ENCODE data around the gene LARP4B.

LARP4B gene

GRCh38 chr10:870564-871166, 60.8 kb downstream of the LARP4B start:
- WGBS, 2 experiments, result 95 to 98% methylated on average over 7 of the region's 7 CpGs
- Histone ChIP-seq H3K27ac (ENCODE audit: insufficient read depth, low read depth, low read length, poor library complexity, severe bottlenecking) (no peak overlapping the region), H3K4me3 (ENCODE audit: insufficient read depth, low read depth, low read length) (no peak overlapping the region), H3K36me3 (ENCODE audit: control insufficient read depth, insufficient read depth, low read length) (no peaks in the 10 kb centered on the region), H3K9me3 (ENCODE audit: control insufficient read depth, low read length) (no peaks in the 10 kb centered on the region), H3K27me3 (ENCODE audit: control insufficient read depth, insufficient read depth, low read length, poor library complexity, severe bottlenecking) (no peaks in the 10 kb centered on the region), H3K4me1 (ENCODE audit: control insufficient read depth, insufficient read depth, low read length) (no peaks in the 10 kb centered on the region)

- Histone ChIP-seq H3K4me3 (ENCODE audit: insufficient read depth, low read depth, low read length) (no peak overlapping the region), H3K36me3 (ENCODE audit: control insufficient read depth, insufficient read depth, low read length) (peaks cover 2% of the 10 kb centered on the region), H3K4me1 (ENCODE audit: control insufficient read depth, insufficient read depth, low read length) (no peaks in the 10 kb centered on the region), H3K27ac (ENCODE audit: insufficient read depth, low read depth, low read length, poor library complexity, severe bottlenecking) (no peak overlapping the region), H3K27me3 (ENCODE audit: control insufficient read depth, insufficient read depth, low read length, poor library complexity, severe bottlenecking) (no peaks in the 10 kb centered on the region), H3K9me3 (ENCODE audit: control insufficient read depth, low read length) (no peaks in the 10 kb centered on the region)
- 95 to 98% methylated on average over 3 of the region's 3 CpGs for WGBS, 2 experiments
Measured at GRCh38 chr10:869171-869570, 62.3 kb downstream of the LARP4B start.

DNA sequence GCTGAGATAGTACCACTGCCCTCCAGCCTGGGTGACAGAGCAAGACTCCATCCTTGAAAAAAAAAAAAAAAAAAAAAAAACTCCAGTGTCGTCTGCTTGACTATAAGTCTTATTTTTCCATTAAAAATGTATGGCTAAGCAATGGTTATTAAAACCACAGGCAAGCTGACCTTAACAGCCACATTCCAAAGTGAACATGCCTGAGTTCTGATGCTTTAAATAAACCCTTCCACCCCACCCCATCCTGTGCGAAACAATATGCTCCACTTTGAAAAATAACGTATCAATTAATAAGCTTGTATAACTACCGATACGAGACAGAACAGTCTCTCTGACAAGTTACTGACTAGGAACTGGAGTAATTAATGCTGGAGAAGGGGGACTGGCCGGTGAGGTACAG, 63.7 kb downstream of the LARP4B start:
- Histone ChIP-seq H3K36me3 (ENCODE audit: control insufficient read depth, insufficient read depth, low read length) (peaks cover 10% of the 10 kb centered on the region), H3K27me3 (ENCODE audit: control insufficient read depth, insufficient read depth, low read length, poor library complexity, severe bottlenecking) (no peaks in the 10 kb centered on the region), H3K4me1 (ENCODE audit: control insufficient read depth, insufficient read depth, low read length) (no peaks in the 10 kb centered on the region), H3K9me3 (ENCODE audit: control insufficient read depth, low read length) (no peaks in the 10 kb centered on the region), H3K4me3 (ENCODE audit: insufficient read depth, low read depth, low read length) (no peak overlapping the region), H3K27ac (ENCODE audit: insufficient read depth, low read depth, low read length, poor library complexity, severe bottlenecking) (no peak overlapping the region)
- WGBS, 2 experiments, result 98% methylated on average over 5 of the region's 6 CpGs

DNA sequence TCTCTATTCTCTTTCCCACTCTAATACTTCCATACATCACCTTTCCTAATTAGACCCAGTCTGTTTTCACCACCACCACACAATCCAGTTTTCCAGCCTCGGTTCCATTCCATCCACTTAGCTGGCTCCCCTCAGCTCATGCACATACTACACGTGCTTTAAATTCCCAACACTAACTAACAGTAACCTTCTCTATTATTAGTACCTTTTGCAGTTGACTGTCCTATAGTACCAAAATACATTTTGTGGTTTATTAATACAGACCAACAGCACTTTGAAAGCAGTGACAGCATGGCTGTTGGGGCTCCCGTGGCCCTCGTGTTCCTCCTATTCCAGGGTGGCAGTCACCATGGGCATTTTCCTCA, 64.9 kb downstream of the LARP4B start:
- Histone ChIP-seq H3K9me3 (ENCODE audit: control insufficient read depth, low read length) (no peaks in the 10 kb centered on the region), H3K4me1 (ENCODE audit: control insufficient read depth, insufficient read depth, low read length) (no peaks in the 10 kb centered on the region), H3K27ac (ENCODE audit: insufficient read depth, low read depth, low read length, poor library complexity, severe bottlenecking) (no peak overlapping the region), H3K36me3 (ENCODE audit: control insufficient read depth, insufficient read depth, low read length) (peaks cover 18% of the 10 kb centered on the region), H3K27me3 (ENCODE audit: control insufficient read depth, insufficient read depth, low read length, poor library complexity, severe bottlenecking) (no peaks in the 10 kb centered on the region), H3K4me3 (ENCODE audit: insufficient read depth, low read depth, low read length) (no peak overlapping the region)
- 81 to 83% methylated on average over 4 of the region's 4 CpGs for WGBS, 2 experiments

- no peaks in the 10 kb centered on the region for H3K27me3 ChIP-seq (ENCODE audit: control insufficient read depth, insufficient read depth, low read length, poor library complexity, severe bottlenecking)
- no peak overlapping the region for H3K27ac ChIP-seq (ENCODE audit: insufficient read depth, low read depth, low read length, poor library complexity, severe bottlenecking)
- H3K36me3 ChIP-seq (ENCODE audit: control insufficient read depth, insufficient read depth, low read length), result peaks cover 23% of the 10 kb centered on the region
- WGBS, 2 experiments, result 94 to 97% methylated on average over 8 of the region's 8 CpGs
- H3K4me1 ChIP-seq (ENCODE audit: control insufficient read depth, insufficient read depth, low read length), result no peaks in the 10 kb centered on the region
- no peaks in the 10 kb centered on the region for H3K9me3 ChIP-seq (ENCODE audit: control insufficient read depth, low read length)
- no peak overlapping the region for H3K4me3 ChIP-seq (ENCODE audit: insufficient read depth, low read depth, low read length)
Measured at GRCh38 chr10:865924-866576, 65.5 kb downstream of the LARP4B start.

DNA sequence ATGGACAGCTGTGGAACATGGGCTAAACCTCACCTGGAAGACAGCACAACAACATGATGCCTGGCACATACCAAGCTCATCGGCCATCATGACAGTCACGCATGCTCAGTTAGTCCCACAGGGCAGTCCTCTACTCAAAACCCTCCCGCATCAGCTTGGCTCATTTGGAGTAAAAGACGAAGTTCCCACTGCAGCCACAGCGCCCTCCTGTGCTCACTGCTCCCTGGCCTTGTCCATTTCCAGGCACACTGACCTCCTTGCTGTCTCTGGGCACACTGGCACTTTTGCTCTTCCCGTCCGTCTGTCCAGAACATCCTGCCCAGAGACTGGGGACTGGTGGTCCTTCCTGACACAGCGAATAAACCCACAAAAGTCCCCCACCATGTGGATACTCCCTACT, 66.2 kb downstream of the LARP4B start:
- H3K27me3 ChIP-seq (ENCODE audit: control insufficient read depth, insufficient read depth, low read length, poor library complexity, severe bottlenecking), result no peaks in the 10 kb centered on the region
- H3K4me3 ChIP-seq (ENCODE audit: insufficient read depth, low read depth, low read length), result no peak overlapping the region
- no peak overlapping the region for H3K27ac ChIP-seq (ENCODE audit: insufficient read depth, low read depth, low read length, poor library complexity, severe bottlenecking)
- no peaks in the 10 kb centered on the region for H3K9me3 ChIP-seq (ENCODE audit: control insufficient read depth, low read length)
- peaks cover 31% of the 10 kb centered on the region for H3K36me3 ChIP-seq (ENCODE audit: control insufficient read depth, insufficient read depth, low read length)
- WGBS, 2 experiments, result 92 to 93% methylated on average over 8 of the region's 8 CpGs
- no peaks in the 10 kb centered on the region for H3K4me1 ChIP-seq (ENCODE audit: control insufficient read depth, insufficient read depth, low read length)

GRCh38 chr10:860519-860918, 71.0 kb downstream of the LARP4B start:
- Histone ChIP-seq H3K4me1 (ENCODE audit: control insufficient read depth, insufficient read depth, low read length) (peaks cover 7% of the 10 kb centered on the region), H3K9me3 (ENCODE audit: control insufficient read depth, low read length) (no peaks in the 10 kb centered on the region), H3K27me3 (ENCODE audit: control insufficient read depth, insufficient read depth, low read length, poor library complexity, severe bottlenecking) (no peaks in the 10 kb centered on the region), H3K27ac (ENCODE audit: insufficient read depth, low read depth, low read length, poor library complexity, severe bottlenecking) (no peak overlapping the region), H3K4me3 (ENCODE audit: insufficient read depth, low read depth, low read length) (no peak overlapping the region), H3K36me3 (ENCODE audit: control insufficient read depth, insufficient read depth, low read length) (peaks cover 38% of the 10 kb centered on the region)
- 94 to 96% methylated on average over 4 of the region's 4 CpGs for WGBS, 2 experiments

- Histone ChIP-seq H3K9me3 (ENCODE audit: control insufficient read depth, low read length) (no peaks in the 10 kb centered on the region), H3K4me3 (ENCODE audit: insufficient read depth, low read depth, low read length) (no peak overlapping the region)
- 87 to 88% methylated on average over 11 of the region's 11 CpGs for WGBS, 2 experiments
Measured at GRCh38 chr10:856416-857157, 74.9 kb downstream of the LARP4B start.

DNA sequence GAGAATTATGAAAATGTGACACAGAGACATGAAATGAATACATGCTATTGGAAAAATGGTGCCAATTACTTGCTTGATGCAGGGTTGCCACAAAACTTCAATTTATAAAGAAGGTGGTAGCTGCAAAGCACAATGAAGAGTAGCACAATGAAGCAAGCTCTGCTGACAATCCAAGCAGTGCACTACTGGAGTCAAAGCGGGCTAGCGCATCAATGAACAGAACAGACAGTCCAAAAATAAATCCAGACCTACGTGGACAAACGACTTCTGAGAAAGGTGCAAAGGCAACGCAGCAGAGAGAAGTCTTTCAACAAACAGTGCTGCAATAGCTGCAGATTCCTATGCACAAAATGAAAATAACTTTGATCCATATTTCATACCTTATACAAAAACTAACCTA, 75.8 kb downstream of the LARP4B start:
- Histone ChIP-seq H3K4me1 (ENCODE audit: control insufficient read depth, insufficient read depth, low read length) (peaks cover 7% of the 10 kb centered on the region), H3K9me3 (ENCODE audit: control insufficient read depth, low read length) (no peaks in the 10 kb centered on the region), H3K36me3 (ENCODE audit: control insufficient read depth, insufficient read depth, low read length) (peaks cover 11% of the 10 kb centered on the region), H3K27ac (ENCODE audit: insufficient read depth, low read depth, low read length, poor library complexity, severe bottlenecking) (no peak overlapping the region), H3K27me3 (ENCODE audit: control insufficient read depth, insufficient read depth, low read length, poor library complexity, severe bottlenecking) (no peaks in the 10 kb centered on the region), H3K4me3 (ENCODE audit: insufficient read depth, low read depth, low read length) (no peak overlapping the region)
- WGBS, 2 experiments, result 93 to 96% methylated on average over 5 of the region's 5 CpGs

More at GRCh38 chr10:856416-857157, 74.9 kb downstream of the LARP4B start:
- Histone ChIP-seq H3K27me3 (ENCODE audit: control insufficient read depth, insufficient read depth, low read length, poor library complexity, severe bottlenecking) (no peaks in the 10 kb centered on the region), H3K36me3 (ENCODE audit: control insufficient read depth, insufficient read depth, low read length) (peaks cover 20% of the 10 kb centered on the region), H3K27ac (ENCODE audit: insufficient read depth, low read depth, low read length, poor library complexity, severe bottlenecking) (no peak overlapping the region), H3K4me1 (ENCODE audit: control insufficient read depth, insufficient read depth, low read length) (peaks cover 7% of the 10 kb centered on the region)

GRCh38 chr10:855079-855478, 76.4 kb downstream of the LARP4B start:
- Histone ChIP-seq H3K36me3 (ENCODE audit: control insufficient read depth, insufficient read depth, low read length) (peaks cover 5% of the 10 kb centered on the region), H3K4me3 (ENCODE audit: insufficient read depth, low read depth, low read length) (no peak overlapping the region), H3K27me3 (ENCODE audit: control insufficient read depth, insufficient read depth, low read length, poor library complexity, severe bottlenecking) (no peaks in the 10 kb centered on the region), H3K9me3 (ENCODE audit: control insufficient read depth, low read length) (no peaks in the 10 kb centered on the region), H3K27ac (ENCODE audit: insufficient read depth, low read depth, low read length, poor library complexity, severe bottlenecking) (no peak overlapping the region), H3K4me1 (ENCODE audit: control insufficient read depth, insufficient read depth, low read length) (peaks cover 7% of the 10 kb centered on the region)
- 93 to 100% methylated on average over 1 of the region's 1 CpG for WGBS, 2 experiments
